DMS79 (cell line): ENCODE results near the gene CTDSPL.

Experiments used
- DNase-seq: peaks from one replicate; lab custom pipeline; 2025; lab: John Stamatoyannopoulos, UW

CTDSPL gene

GRCh38 chr3:37943631-37944314, 82.1 kb downstream of the CTDSPL start:
- DNase-seq: no peak

- DNase-seq: no peak
Observed at GRCh38 chr3:37944391-37944842, 82.7 kb downstream of the CTDSPL start.

GRCh38 chr3:37945156-37945806, 83.6 kb downstream of the CTDSPL start:
- no peak for DNase-seq

- no peak for DNase-seq
Observed at GRCh38 chr3:37945807-37946530, 84.3 kb downstream of the CTDSPL start.

GRCh38 chr3:37946531-37946889, 84.8 kb downstream of the CTDSPL start:
- DNase-seq: no peak

GRCh38 chr3:37949866-37950265, 88.2 kb downstream of the CTDSPL start:
- DNase-seq: no peak

GRCh38 chr3:37952564-37952963, 90.9 kb downstream of the CTDSPL start:
- DNase-seq: no peak

GRCh38 chr3:37953226-37953625, 91.5 kb downstream of the CTDSPL start:
- DNase-seq: no peak

GRCh38 chr3:37953707-37954394, 92.2 kb downstream of the CTDSPL start:
- no peak for DNase-seq

- no peak for DNase-seq
Observed at GRCh38 chr3:37954881-37955280, 93.2 kb downstream of the CTDSPL start.

- DNase-seq: no peak
Observed at GRCh38 chr3:37955918-37956707, 94.4 kb downstream of the CTDSPL start.

- no peak for DNase-seq
Observed at GRCh38 chr3:37956723-37957538, 95.3 kb downstream of the CTDSPL start.

GRCh38 chr3:37957539-37957936, 95.9 kb downstream of the CTDSPL start:
- DNase-seq: no peak

GRCh38 chr3:37961622-37962431, 100.1 kb downstream of the CTDSPL start:
- no peak for DNase-seq

- DNase-seq: no peak
Observed at GRCh38 chr3:37963016-37963415, 101.3 kb downstream of the CTDSPL start.

- no peak for DNase-seq
Observed at GRCh38 chr3:37963635-37964034, 102.0 kb downstream of the CTDSPL start.

- no peak for DNase-seq
Observed at GRCh38 chr3:37964146-37964545, 102.5 kb downstream of the CTDSPL start.

- DNase-seq: no peak
Observed at GRCh38 chr3:37964716-37965115, 103.0 kb downstream of the CTDSPL start.

GRCh38 chr3:37967260-37967881, 105.7 kb downstream of the CTDSPL start:
- DNase-seq: no peak

- no peak for DNase-seq
Observed at GRCh38 chr3:37968199-37968598, 106.5 kb downstream of the CTDSPL start.
